ENCODE measurements around the gene PRM3. TPM values are rescaled to one million over a fixed set of nuclear protein-coding genes. Genes with fewer than 3 reads are reported as not detected.

PRM3 gene
- total RNA-seq, 3 donors from 2014 or later = not detected

GRCh38 chr16:11289202-11289601 lies 15.8 kb upstream of the PRM3 start:
- no peak overlapping the region for H3K27ac ChIP-seq
- TF ChIP-seq POLR2AphosphoS5 (IDR thresholded peaks at IDR 0.05) (no peak), POLR2A (IDR thresholded peaks at IDR 0.05) (no peak), CTCF (IDR thresholded peaks at IDR 0.05) (no peak)
- no peaks in the 10 kb centered on the region for H3K9me3 ChIP-seq
- DNase-seq (ENCODE audit: low spot score in 2 of 2) = no peak
- intact Hi-C loops (cut with DNase I; ENCODE audit: low total_unique reads) = no loop called here
- no peaks in the 10 kb centered on the region for H3K36me3 ChIP-seq
- H3K27me3 ChIP-seq = no peaks in the 10 kb centered on the region
- H3K4me1 ChIP-seq = no peaks in the 10 kb centered on the region
- H3K4me3 ChIP-seq = no peak overlapping the region

GRCh38 chr16:11285842-11286241 lies 12.4 kb upstream of the PRM3 start:
- H3K9me3 ChIP-seq = no peaks in the 10 kb centered on the region
- H3K4me1 ChIP-seq = no peaks in the 10 kb centered on the region
- H3K36me3 ChIP-seq = no peaks in the 10 kb centered on the region
- TF ChIP-seq POLR2A (IDR thresholded peaks at IDR 0.05) (no peak), CTCF (IDR thresholded peaks at IDR 0.05) (no peak)
- no peak overlapping the region for H3K27ac ChIP-seq
- no peak overlapping the region for H3K4me3 ChIP-seq
- H3K27me3 ChIP-seq = no peaks in the 10 kb centered on the region
- intact Hi-C loops (cut with DNase I; ENCODE audit: low total_unique reads) = no loop called here
- no peak for DNase-seq (ENCODE audit: low spot score in 2 of 2)

- Histone ChIP-seq H3K36me3 (no peaks in the 10 kb centered on the region), H3K9me3 (no peaks in the 10 kb centered on the region), H3K4me1 (no peaks in the 10 kb centered on the region), H3K27me3 (no peaks in the 10 kb centered on the region), H3K27ac (no peak overlapping the region), H3K4me3 (no peak overlapping the region)
- intact Hi-C loops (cut with DNase I; ENCODE audit: low total_unique reads) = no loop called here
- DNase-seq (ENCODE audit: low spot score in 2 of 2) = no peak
- TF ChIP-seq POLR2AphosphoS5 (IDR thresholded peaks at IDR 0.05) = no peak
- no peak for TF ChIP-seq POLR2A (IDR thresholded peaks at IDR 0.05)
These were observed 10.4 kb upstream of the PRM3 start for GRCh38 chr16:11283820-11284248.

GRCh38 chr16:11280616-11281522 lies 7.4 kb upstream of the PRM3 start, which contains the start of gene PRM1:
Gene PRM1 (minus strand): TSS chr16:11281330. CDS start chr16:11281238, 92 bp downstream.
- intact Hi-C loops (cut with DNase I; ENCODE audit: low total_unique reads) = no loop called here

More at GRCh38 chr16:11280616-11281522, 7.4 kb upstream of the PRM3 start, which contains the start of gene PRM1:
- Histone ChIP-seq H3K4me3 (no peak within 1 kb of the TSS), H3K4me1 (no peaks in the 10 kb centered on the region), H3K27ac (no peak within 1 kb of the TSS), H3K36me3 (no peaks in the 10 kb centered on the region), H3K27me3 (no peaks in the 10 kb centered on the region), H3K9me3 (no peaks in the 10 kb centered on the region)
- TF ChIP-seq POLR2AphosphoS5 (IDR thresholded peaks at IDR 0.05) = no peak
- no peak for TF ChIP-seq CTCF (IDR thresholded peaks at IDR 0.05)
- no peak for TF ChIP-seq POLR2A (IDR thresholded peaks at IDR 0.05)
- DNase-seq (ENCODE audit: low spot score in 2 of 2) = no peak

Measured in breast epithelium (tissue), 4 donors.